Brain pericyte (primary cell): ENCODE measurements around the gene ATG101.

ENCODE experiments used
- DNase-seq: peaks from one replicate; pipeline ENCODE4 v3.0.0-alpha.2; 2012; ENCODE audit warnings: low read depth, low spot score

ATG101 gene

GRCh38 chr12:52057638-52058576 lies 11.9 kb upstream of the ATG101 start:
- DNase-seq: no peak

GRCh38 chr12:52058631-52059361 lies 11.0 kb upstream of the ATG101 start:
- no peak for DNase-seq

GRCh38 chr12:52059582-52060497 lies 9.9 kb upstream of the ATG101 start:
- no peak for DNase-seq

GRCh38 chr12:52060498-52061177 lies 9.1 kb upstream of the ATG101 start:
- DNase-seq: no peak

GRCh38 chr12:52061470-52062166 lies 8.2 kb upstream of the ATG101 start:
- DNase-seq: no peak

- no peak for DNase-seq
These were observed 7.4 kb upstream of the ATG101 start for GRCh38 chr12:52062167-52063081.

- DNase-seq: no peak
These were observed 6.5 kb upstream of the ATG101 start for GRCh38 chr12:52063082-52063924.

GRCh38 chr12:52063981-52064649 lies 5.7 kb upstream of the ATG101 start:
- peak; percentile 96 for DNase-seq

GRCh38 chr12:52066346-52067080 lies 3.3 kb upstream of the ATG101 start:
- no peak for DNase-seq

- DNase-seq: no peak
These were observed 2.8 kb upstream of the ATG101 start for GRCh38 chr12:52067081-52067374.

GRCh38 chr12:52070185-52070925 lies 577 bp downstream of the ATG101 start:
- DNase-seq: no peak

- peak; percentile 73 for DNase-seq
These were observed 4.0 kb downstream of the ATG101 start for GRCh38 chr12:52073531-52074381.

- no peak for DNase-seq
These were observed 5.4 kb downstream of the ATG101 start for GRCh38 chr12:52074971-52075724.

GRCh38 chr12:52076811-52077210 lies 7.0 kb downstream of the ATG101 start:
- no peak for DNase-seq

- DNase-seq: no peak
These were observed 8.5 kb downstream of the ATG101 start for GRCh38 chr12:52078276-52078675.
